Keratinocyte (primary cell): ENCODE data around the gene C4orf50.

ENCODE experiments used
- CTCF ChIP-seq, 3 experiments: IDR thresholded peaks in 1 of 3; conservative IDR thresholded peaks in 1 of 3; optimal IDR thresholded peaks in 1 of 3; 2 replicates in 2 of 3; 3 replicates in 1 of 3; pipeline versions ENCODE3 to v1.5.1; 2011; ENCODE audit warnings: low read length in 3 of 3, mild to moderate bottlenecking in 3 of 3, moderate library complexity in 2 of 3, control low read depth in 1 of 3, inconsistent platforms in 1 of 3; ENCODE audit not compliant: insufficient read depth in 2 of 3; ENCODE audit errors: extremely low read depth in 1 of 3
- EZH2 ChIP-seq: IDR thresholded peaks from one replicate; pipeline ENCODE4 v1.6.1; 2012; ENCODE audit warnings: inconsistent platforms, mild to moderate bottlenecking, low read length, moderate library complexity

GRCh38 chr4:5971078-5971450, 47.2 kb downstream of the C4orf50 start:
- TF ChIP-seq CTCF (optimal IDR thresholded peaks at IDR 0.05 in 1 of 3, IDR thresholded peaks at IDR 0.05 in 1 of 3, conservative IDR thresholded peaks at IDR 0.05 in 1 of 3; ENCODE audit: extremely low read depth in 1 of 3, insufficient read depth in 2 of 3, low read length in 3 of 3): no peak
- no peak for TF ChIP-seq EZH2
